Kidney epithelial cell (primary cell): ENCODE data around the gene MAP3K14. TPM values are rescaled to one million over a fixed set of nuclear protein-coding genes. Genes with fewer than 3 reads are reported as not detected.

Experiments used
- DNase-seq: peaks from one replicate; pipeline ENCODE4 v3.0.0-alpha.2; 2010; ENCODE audit warnings: low read depth
- H3K27me3 ChIP-seq: 2 replicates; pipeline ENCODE4 v1.6.0; 2011; ENCODE audit warnings: low read length; ENCODE audit not compliant: control insufficient read depth, insufficient read depth
- H3K36me3 ChIP-seq: 2 replicates; pipeline ENCODE4 v1.5.1; 2011; ENCODE audit warnings: low read length; ENCODE audit not compliant: control insufficient read depth, insufficient read depth
- H3K4me3 ChIP-seq: 2 replicates; pipeline ENCODE4 v1.5.1; 2011; ENCODE audit warnings: low read depth, mild to moderate bottlenecking, control low read depth, low read length
- total RNA-seq: library from RNA; depleted of rRNA; stranded (reverse); fragments of >200 nt; gene quantifications from 2 replicates; pipeline ENCODE4 v1.2.3, GENCODE V29; 2015
- TF ChIP-seq, protein P1 (sequence below): IDR thresholded peaks from 2 replicates; pipeline ENCODE4 v1.5.1; 2011; ENCODE audit warnings: mild to moderate bottlenecking, moderate library complexity, low read length, control low read depth, inconsistent platforms; ENCODE audit not compliant: insufficient read depth, poor library complexity, severe bottlenecking

MAP3K14 gene
- total RNA-seq, 1 donor from 2014 or later = 3.8 TPM

DNA sequence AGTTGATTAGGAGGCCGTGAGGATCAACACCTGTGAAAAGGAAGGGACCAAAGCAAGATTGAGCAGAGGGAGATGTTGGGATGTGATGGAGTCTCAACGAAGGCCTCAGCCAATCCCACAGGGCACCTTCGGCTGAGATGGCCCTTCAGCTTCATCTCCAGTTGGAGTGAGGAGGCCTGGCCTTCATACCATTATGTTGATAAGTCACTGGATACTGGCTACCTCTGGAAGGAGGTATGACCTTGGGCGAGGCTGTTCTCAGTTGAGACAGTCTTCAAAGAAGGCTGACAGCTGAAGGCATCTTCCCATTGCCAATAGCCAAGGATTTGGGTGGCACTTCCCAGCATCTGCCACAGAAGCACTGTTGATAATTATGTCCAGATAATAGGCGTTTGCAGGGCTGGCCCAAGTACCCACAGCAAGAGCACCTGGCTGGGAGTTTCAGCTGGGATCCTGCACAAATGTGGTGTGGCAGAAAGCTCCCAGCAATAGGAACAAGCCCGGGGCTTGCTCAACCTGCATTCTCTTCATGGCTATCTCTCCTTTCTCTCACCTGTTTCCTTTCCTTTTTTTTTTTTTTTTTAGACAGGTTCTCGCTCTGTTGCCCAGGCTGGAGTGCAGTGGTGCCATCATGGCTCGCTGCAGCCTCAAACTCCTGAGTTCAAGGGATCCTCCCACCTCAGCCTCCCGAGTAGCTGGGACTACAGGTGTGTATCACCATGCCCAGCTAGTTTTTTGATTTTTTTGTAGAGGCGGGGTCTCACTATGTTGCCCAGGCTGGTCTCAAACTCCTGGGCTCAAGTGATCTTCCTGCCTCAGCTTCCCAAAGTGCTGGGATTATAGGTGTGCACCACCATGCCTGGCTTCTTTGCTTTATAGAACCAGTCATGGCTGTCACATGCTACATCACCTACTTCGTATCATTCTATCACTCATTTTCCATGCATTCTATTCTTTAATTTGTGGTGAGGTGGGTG lies 18.2 kb upstream of the MAP3K14 start:
- no peak for DNase-seq
- H3K27me3 ChIP-seq = no peaks in the 10 kb centered on the region
- H3K36me3 ChIP-seq = no peaks in the 10 kb centered on the region
- TF ChIP-seq, protein P1, sequence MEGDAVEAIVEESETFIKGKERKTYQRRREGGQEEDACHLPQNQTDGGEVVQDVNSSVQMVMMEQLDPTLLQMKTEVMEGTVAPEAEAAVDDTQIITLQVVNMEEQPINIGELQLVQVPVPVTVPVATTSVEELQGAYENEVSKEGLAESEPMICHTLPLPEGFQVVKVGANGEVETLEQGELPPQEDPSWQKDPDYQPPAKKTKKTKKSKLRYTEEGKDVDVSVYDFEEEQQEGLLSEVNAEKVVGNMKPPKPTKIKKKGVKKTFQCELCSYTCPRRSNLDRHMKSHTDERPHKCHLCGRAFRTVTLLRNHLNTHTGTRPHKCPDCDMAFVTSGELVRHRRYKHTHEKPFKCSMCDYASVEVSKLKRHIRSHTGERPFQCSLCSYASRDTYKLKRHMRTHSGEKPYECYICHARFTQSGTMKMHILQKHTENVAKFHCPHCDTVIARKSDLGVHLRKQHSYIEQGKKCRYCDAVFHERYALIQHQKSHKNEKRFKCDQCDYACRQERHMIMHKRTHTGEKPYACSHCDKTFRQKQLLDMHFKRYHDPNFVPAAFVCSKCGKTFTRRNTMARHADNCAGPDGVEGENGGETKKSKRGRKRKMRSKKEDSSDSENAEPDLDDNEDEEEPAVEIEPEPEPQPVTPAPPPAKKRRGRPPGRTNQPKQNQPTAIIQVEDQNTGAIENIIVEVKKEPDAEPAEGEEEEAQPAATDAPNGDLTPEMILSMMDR = no peak
- H3K4me3 ChIP-seq = no peak overlapping the region

DNA sequence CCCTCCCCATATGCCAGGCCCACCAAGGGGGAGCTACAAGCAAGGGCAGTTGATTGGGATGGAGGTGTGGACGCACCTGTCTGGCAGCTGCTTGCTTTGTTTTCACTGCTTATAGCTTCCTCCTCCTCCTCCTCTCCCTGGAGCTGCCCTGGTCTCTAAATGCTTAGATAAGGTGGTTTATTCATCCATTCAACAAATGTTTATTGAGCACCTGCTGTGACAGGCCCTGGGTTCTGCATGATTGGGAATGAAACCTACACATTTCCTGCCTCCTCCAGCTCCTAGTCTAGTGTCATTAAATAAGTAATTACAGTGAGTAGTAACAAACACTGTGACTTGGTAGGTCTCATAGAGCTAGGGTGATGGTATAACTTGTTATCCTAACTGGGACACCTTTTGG lies 17.4 kb upstream of the MAP3K14 start:
- Histone ChIP-seq H3K36me3 (no peaks in the 10 kb centered on the region), H3K4me3 (no peak overlapping the region), H3K27me3 (no peaks in the 10 kb centered on the region)
- TF ChIP-seq, protein P1 = no peak
- no peak for DNase-seq

DNA sequence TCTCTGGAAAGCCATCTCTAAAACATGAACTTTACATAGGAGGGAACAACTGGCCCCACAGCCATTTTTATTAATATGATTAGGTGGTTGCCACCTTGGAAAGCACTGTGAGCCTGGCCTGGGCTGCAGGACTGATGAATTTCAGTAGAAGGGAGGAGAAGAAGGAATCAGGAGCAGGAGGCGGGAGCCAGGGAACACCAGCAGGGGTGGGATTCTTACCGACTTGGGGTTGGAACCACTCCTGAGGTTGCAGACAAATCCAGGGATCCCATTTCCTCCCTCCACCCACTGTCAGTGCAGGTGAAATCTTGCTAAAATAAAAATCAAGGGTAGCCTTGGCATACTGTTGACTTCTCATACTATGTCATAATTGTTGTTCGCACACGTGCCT lies 16.9 kb upstream of the MAP3K14 start:
- no peak for DNase-seq
- Histone ChIP-seq H3K27me3 (no peaks in the 10 kb centered on the region), H3K36me3 (no peaks in the 10 kb centered on the region), H3K4me3 (no peak overlapping the region)
- TF ChIP-seq, protein P1 = no peak

DNA sequence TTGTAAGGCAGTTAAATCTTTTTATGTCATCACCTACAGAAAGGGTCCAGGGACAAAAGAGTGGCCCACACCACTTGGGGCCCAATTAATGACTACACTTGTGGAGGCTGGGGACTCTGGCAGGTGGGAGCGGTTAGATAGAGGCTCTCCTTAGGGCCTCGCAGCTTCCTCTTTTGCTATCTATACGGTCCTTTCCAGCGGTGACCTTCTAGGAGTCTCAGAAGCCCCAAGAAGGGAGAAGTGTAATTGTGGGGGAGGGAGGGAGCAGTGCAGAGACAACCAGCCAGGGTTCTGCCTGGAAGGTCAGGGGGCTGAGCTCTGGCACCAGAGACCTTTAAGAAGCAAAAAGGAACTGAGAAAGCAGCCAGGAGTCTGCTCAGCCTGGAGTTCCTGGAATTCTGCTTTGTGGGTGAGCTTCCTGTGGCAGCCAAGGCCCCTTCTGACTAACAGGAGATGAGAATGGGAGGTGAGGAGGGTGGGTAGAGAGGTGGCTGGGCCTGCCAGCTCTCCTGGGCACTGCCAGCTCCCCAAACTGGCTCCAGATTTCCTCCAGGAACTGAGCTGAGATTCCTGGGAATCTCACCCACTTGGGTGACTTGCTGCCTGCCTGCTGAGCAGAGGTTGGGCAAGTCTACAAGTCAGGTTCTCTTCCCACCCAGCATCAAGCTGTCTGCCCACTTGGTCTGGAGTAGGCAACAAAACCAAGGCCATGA lies 16.3 kb upstream of the MAP3K14 start:
- no peak for DNase-seq
- TF ChIP-seq, protein P1 = no peak
- no peaks in the 10 kb centered on the region for H3K27me3 ChIP-seq

DNA sequence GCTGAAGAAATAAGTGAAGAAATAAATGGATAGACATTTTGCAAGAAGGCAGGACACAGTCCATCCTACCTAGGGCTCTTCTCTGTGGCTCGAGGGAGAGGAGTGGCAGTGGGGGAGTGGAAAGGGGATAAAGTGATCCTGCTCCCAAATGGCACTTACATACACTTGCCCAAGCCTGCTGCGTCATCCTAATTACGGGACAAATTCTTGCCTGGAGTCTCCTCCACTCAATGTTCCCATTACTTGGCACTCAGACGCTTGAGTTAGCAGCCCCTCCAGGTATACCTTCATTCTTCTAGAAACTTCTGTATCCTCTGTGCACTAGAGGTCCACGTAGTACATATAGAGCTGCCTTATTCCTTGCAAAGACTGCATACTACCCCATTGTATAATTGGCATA lies 15.7 kb upstream of the MAP3K14 start:
- Histone ChIP-seq H3K4me3 (no peak overlapping the region), H3K36me3 (no peaks in the 10 kb centered on the region), H3K27me3 (no peaks in the 10 kb centered on the region)
- DNase-seq = no peak
- TF ChIP-seq, protein P1 = no peak

More for the DNA sequence above, 16.3 kb upstream of the MAP3K14 start:
- no peak overlapping the region for H3K4me3 ChIP-seq
- H3K36me3 ChIP-seq = no peaks in the 10 kb centered on the region
